SK-N-SH (cell line): ENCODE results near the gene MAPKAP1.

Source experiments
- CHD2 ChIP-seq: fragments of 150-350 bp; IDR thresholded peaks from 2 replicates; pipeline ENCODE4 v1.6.1; 2018; ENCODE audit warnings: low read length; ENCODE audit not compliant: partially characterized antibody
- CTCF ChIP-seq: fragments of 200-600 bp; sonication (generic); IDR thresholded peaks from 2 replicates; pipeline ENCODE4 v1.6.1; 2017; ENCODE audit warnings: antibody characterized with exemption, mild to moderate bottlenecking, moderate library complexity
- EP300 ChIP-seq, 2 experiments: IDR thresholded peaks; 2 replicates each; pipeline versions ENCODE4 v1.4.0 to v1.6.1; 2012; ENCODE audit warnings: borderline replicate concordance in 1 of 2, low read depth in 1 of 2, low read length in 1 of 2
- GABPA ChIP-seq: IDR thresholded peaks from 2 replicates; pipeline ENCODE4 v1.4.0; 2012; ENCODE audit warnings: low read depth, mild to moderate bottlenecking
- JUND ChIP-seq: IDR thresholded peaks from 2 replicates; pipeline ENCODE4 v1.4.0; 2012
- NRF1 ChIP-seq: IDR thresholded peaks from 2 replicates; pipeline ENCODE4 v1.6.1; 2012; ENCODE audit warnings: low read depth, mild to moderate bottlenecking, low read length
- PBX3 ChIP-seq: IDR thresholded peaks from 2 replicates; pipeline ENCODE4; 2012
- TAF1 ChIP-seq: IDR thresholded peaks from 2 replicates; pipeline ENCODE4 v1.6.1; 2012; ENCODE audit warnings: low read depth, mild to moderate bottlenecking, low read length, moderate library complexity, borderline replicate concordance
- TCF12 ChIP-seq: IDR thresholded peaks from 2 replicates; pipeline ENCODE4 v1.4.0; 2012

GRCh38 chr9:125750627-125751011 is 43.6 kb upstream of the MAPKAP1 start:
- TF ChIP-seq PBX3 (peak; percentile 55), CTCF (no peak), GABPA (no peak), TCF12 (no peak), EP300 (IDR thresholded peaks at IDR 0.05; ENCODE audit: borderline replicate concordance in 1 of 2, low read depth in 1 of 2, low read length in 1 of 2) (no peak), NRF1 (no peak), TAF1 (no peak), CHD2 (no peak), JUND (no peak)
